GM12878 (cell line): ENCODE measurements around the gene DCBLD1. TPM values are rescaled to one million over a fixed set of nuclear protein-coding genes. Genes with fewer than 3 reads are reported as not detected.

ENCODE experiments used
- ATAC-seq: fragments of 200-7000 bp; cut with Tn5 transposase; 3 replicates; pipeline ENCODE4 v1.9.1; 2020; ENCODE audit warnings: mild to moderate bottlenecking, moderate library complexity
- BruUV-seq: library from RNA; stranded (reverse); fragments of 400-500 nt; replicated peaks from 2 replicates; lab custom pipeline; 2021; lab: Mats Ljungman, UMichigan
- CTCF ChIA-PET: fragments of 300-600 bp; sonication (Branson Sonifier 250); formaldehyde crosslinking; extraction: SDS; loops from one replicate; lab custom pipeline; 2021; ENCODE audit warnings: inconsistent platforms; lab: Yijun Ruan, JAX
- POLR2A ChIA-PET: fragments of 350-600 bp; formaldehyde crosslinking; extraction: SDS; loops from one replicate; lab custom pipeline; 2021; ENCODE audit warnings: inconsistent platforms; lab: Charles Lee
- RAD21 ChIA-PET: fragments of 300-600 bp; sonication (Branson Sonifier 250); formaldehyde crosslinking; loops from one replicate; lab custom pipeline; 2023; ENCODE audit warnings: antibody characterized with exemption; ENCODE audit not compliant: unreplicated experiment; lab: Charles Lee
- SMC1A ChIA-PET: fragments of 300-600 bp; sonication (Branson Sonifier 250); formaldehyde crosslinking; loops from one replicate; lab custom pipeline; 2023; ENCODE audit not compliant: unreplicated experiment, uncharacterized antibody; lab: Charles Lee
- DNase-seq: peaks from one replicate; pipeline ENCODE4 v3.0.0-alpha.2; 2011; ENCODE audit warnings: low read depth, low spot score
- FAIRE-seq: peaks from 3 replicates; lab custom pipeline; 2011; peaks lifted over from hg19 to GRCh38; lab: Jason Lieb, UNC
- H2AFZ ChIP-seq: 2 replicates; pipeline ENCODE4 v1.6.0; 2011; ENCODE audit warnings: low read depth, low read length, control low read depth; ENCODE audit not compliant: control insufficient read depth
- H3K27ac ChIP-seq: 2 replicates; pipeline ENCODE4 v1.5.1; 2011; ENCODE audit warnings: control low read depth; ENCODE audit not compliant: control insufficient read depth, insufficient read depth
- H3K27me3 ChIP-seq, 2 experiments: replicated peaks in 1 of 2; 2 replicates each; pipeline versions ENCODE4 v1.6.0 to v1.6.1; 2011; ENCODE audit warnings: low read length in 1 of 2; ENCODE audit not compliant: control insufficient read depth in 2 of 2, insufficient read depth in 2 of 2
- H3K36me3 ChIP-seq, 2 experiments: 2 replicates each; pipeline ENCODE4 v1.5.1; 2011; ENCODE audit warnings: low read length in 1 of 2; ENCODE audit not compliant: control insufficient read depth in 2 of 2, insufficient read depth in 2 of 2
- H3K4me1 ChIP-seq: 2 replicates; pipeline ENCODE4 v1.6.1; 2011; ENCODE audit warnings: mild to moderate bottlenecking, low read length, moderate library complexity, mixed read lengths; ENCODE audit not compliant: control insufficient read depth, insufficient read depth
- H3K4me2 ChIP-seq: 2 replicates; pipeline ENCODE4 v1.6.0; 2011; ENCODE audit warnings: control low read depth; ENCODE audit not compliant: control insufficient read depth, insufficient read depth
- H3K4me3 ChIP-seq: fragments of 200-600 bp; sonication (generic); 2 replicates; pipeline ENCODE4 v1.5.1; 2016
- H3K79me2 ChIP-seq: 2 replicates; pipeline ENCODE4 v1.6.0; 2011; ENCODE audit warnings: low read length; ENCODE audit not compliant: control insufficient read depth, insufficient read depth
- H3K9ac ChIP-seq: 2 replicates; pipeline ENCODE4 v1.8.0; 2011; ENCODE audit warnings: low read length, control low read depth, mixed read lengths; ENCODE audit not compliant: control insufficient read depth, insufficient read depth
- H3K9me3 ChIP-seq: replicated peaks from 3 replicates; pipeline ENCODE4 v1.5.1; 2011; ENCODE audit warnings: mild to moderate bottlenecking, low read length; ENCODE audit not compliant: control insufficient read depth, insufficient read depth
- H4K20me1 ChIP-seq: 2 replicates; pipeline ENCODE4 v1.6.0; 2011; ENCODE audit not compliant: control insufficient read depth, insufficient read depth
- BCLAF1 ChIP-seq: fragments of 450-650 bp; IDR thresholded peaks from 2 replicates; pipeline ENCODE4 v1.6.1; 2017; ENCODE audit warnings: antibody characterized with exemption, mild to moderate bottlenecking, moderate library complexity
- GABPA ChIP-seq: IDR thresholded peaks from 2 replicates; pipeline ENCODE4 v1.6.1; 2014; ENCODE audit warnings: antibody characterized with exemption, low read depth, mild to moderate bottlenecking, inconsistent platforms
- HCFC1 ChIP-seq: fragments of 150-350 bp; IDR thresholded peaks from 2 replicates; pipeline ENCODE4 v1.6.1; 2014; ENCODE audit warnings: low read length
- JUND ChIP-seq: IDR thresholded peaks from 2 replicates; pipeline ENCODE4 v1.6.1; 2012; ENCODE audit warnings: low read depth, mild to moderate bottlenecking, low read length, improper control_type of control experiment, moderate library complexity
- KDM1A ChIP-seq: fragments of 200-600 bp; sonication (generic); IDR thresholded peaks from 2 replicates; pipeline ENCODE4 v1.6.1; 2016; ENCODE audit warnings: borderline replicate concordance
- MLLT1 ChIP-seq: fragments of 450-650 bp; IDR thresholded peaks from 2 replicates; pipeline ENCODE4 v1.6.1; 2016; ENCODE audit warnings: mild to moderate bottlenecking
- ZBTB4 ChIP-seq: fragments of 450-650 bp; formaldehyde crosslinking; IDR thresholded peaks from 2 replicates; pipeline ENCODE4 v1.4.0; 2022; ENCODE audit warnings: mild to moderate bottlenecking, moderate library complexity
- WGBS: methylation state at CpG from one replicate; pipeline ENCODE4 v1.1.6; 2016; ENCODE audit warnings: low lambda C conversion rate; ENCODE audit not compliant: insufficient replicate concordance, insufficient coverage; ENCODE audit errors: missing lambda C conversion rate; 5-methylcytosine and 5-hydroxymethylcytosine counted together
- in situ Hi-C: fragments of 300-500 bp; cut with MboI; formaldehyde crosslinking; loops from 9 replicates; pipeline ENCODE4 v1.14.3; 2018; ENCODE audit warnings: mixed read lengths
- intact Hi-C: fragments of 100-400 bp; cut with micrococcal nuclease; formaldehyde crosslinking; loops from one replicate; pipeline ENCODE4 v1.14.2; 2022; ENCODE audit not compliant: unreplicated experiment
- polyA plus RNA-seq, 11 experiments: library from polyadenylated mRNA; depleted of rRNA in 4 of 11; unstranded in 6 of 11; stranded (reverse) in 5 of 11; fragments of >200 nt; fragmentation: Nextera tagmentation in 4 of 11; fragmentation: Illumina TruSeq in 1 of 11; extraction: Ambion mirVana in 4 of 11; extraction: Trizol in 1 of 11; gene quantifications; 1 replicate in 1 of 11; 2 replicates in 10 of 11; pipeline versions ENCODE4 v1.2.1 to v1.2.3, GENCODE V29; 2011 to 2016; ENCODE audit warnings: inconsistent platforms in 2 of 11, missing spikeins in 2 of 11, low read depth in 1 of 11
- total RNA-seq, 4 experiments: library from RNA; depleted of rRNA in 3 of 4; stranded (reverse); fragments of >200 nt in 3 of 4; fragmentation: Illumina TruSeq in 1 of 4; extraction: Trizol in 1 of 4; gene quantifications; 2 replicates each; pipeline versions ENCODE4 v1.2.1 to v1.2.3, GENCODE V29; 2013 to 2021

DCBLD1 gene
- total and polyA plus RNA-seq, 10 of the 15 experiments (the other 5 are each of a cell fraction or from before 2014, with no cell fraction given): 0.92 to 9.2 (median 8.3) TPM

- no peaks in the 10 kb centered on the region for H3K9me3 ChIP-seq
- CTCF ChIA-PET: interaction anchor here (14.8 kb wide), 1 partner anchor 65 kb away, joined by 223 read pairs; the partner anchor contains the start of gene DCBLD1
- H3K4me1 ChIP-seq: peaks cover 16% of the 10 kb centered on the region
- H2AFZ ChIP-seq: no peak overlapping the region
- no peaks in the 10 kb centered on the region; a peak in 2 of 4 replicates for H3K36me3 ChIP-seq
- RAD21 ChIA-PET: interaction anchor here (1.1 kb wide), 1 partner anchor 57 kb away, joined by 4 read pairs; no protein-coding TSS in a partner anchor
- TF ChIP-seq KDM1A: no peak
- no peak for TF ChIP-seq JUND
- TF ChIP-seq BCLAF1: no peak
- TF ChIP-seq MLLT1: no peak
- TF ChIP-seq ZBTB4 (CRISPR knock-in tag): no peak
- TF ChIP-seq GABPA: no peak
- TF ChIP-seq HCFC1: no peak
- TF ChIP-seq, all 136 proteins: peak for 0
- no peaks in the 10 kb centered on the region for H4K20me1 ChIP-seq
- intact Hi-C loops: no loop called here
- 90% methylated on average over 5 of the region's 5 CpGs for WGBS
- ATAC-seq: no peak
- FAIRE-seq: no peak
- BruUV-seq: no TSS peak
- ChIA-PET SMC1A (no interaction called here), POLR2A (no interaction called here)
- H3K79me2 ChIP-seq: no peaks in the 10 kb centered on the region
- H3K4me3 ChIP-seq: no peak overlapping the region
- no peak overlapping the region for H3K9ac ChIP-seq
- in situ Hi-C loops: no loop called here
- no peak overlapping the region for H3K4me2 ChIP-seq
- DNase-seq: no peak
- H3K27me3 ChIP-seq: no peaks in the 10 kb centered on the region
- no peak overlapping the region for H3K27ac ChIP-seq
Measured at GRCh38 chr6:117546674-117547073, 64.2 kb downstream of the DCBLD1 start.
